HepG2 (cell line): ENCODE results near the gene SMIM44. TPM values are rescaled to one million over a fixed set of nuclear protein-coding genes. Genes with fewer than 3 reads are reported as not detected.
A peak's percentile ranks its signal among the peaks of the same experiment; 100 is the strongest.

Source experiments
- KDM2A ChIP-seq: sonication (generic); formaldehyde crosslinking; IDR thresholded peaks from 2 replicates; pipeline ENCODE4 v1.4.0; 2020; ENCODE audit warnings: low read depth, missing genetic modification reagents, borderline replicate concordance
- ZBTB42 ChIP-seq: sonication (generic); formaldehyde crosslinking; IDR thresholded peaks from 2 replicates; pipeline ENCODE4 v1.5.0; 2020; ENCODE audit warnings: mild to moderate bottlenecking, missing genetic modification reagents
- ZFP1 ChIP-seq: IDR thresholded peaks from 2 replicates; pipeline ENCODE4 v1.6.1; 2016
- ZFP36 ChIP-seq: fragments of 150-350 bp; IDR thresholded peaks from 2 replicates; pipeline ENCODE4 v1.6.1; 2018; ENCODE audit warnings: borderline replicate concordance, low read length, low read depth; ENCODE audit not compliant: partially characterized antibody
- ZFP90 ChIP-seq: sonication (generic); formaldehyde crosslinking; IDR thresholded peaks from 2 replicates; pipeline ENCODE4 v1.8.0; 2022; ENCODE audit warnings: missing genetic modification reagents, mild to moderate bottlenecking, inconsistent platforms, borderline replicate concordance
- ZNF274 ChIP-seq: sonication (generic); formaldehyde crosslinking; IDR thresholded peaks from 2 replicates; pipeline ENCODE4 v1.5.1; 2020; ENCODE audit warnings: mild to moderate bottlenecking, missing genetic modification reagents
- ZNF546 ChIP-seq: sonication (generic); formaldehyde crosslinking; conservative IDR thresholded peaks from 2 replicates; pipeline ENCODE4 v1.8.1; 2023; ENCODE audit warnings: mild to moderate bottlenecking, missing genetic modification reagents
- polyA plus RNA-seq, 8 experiments: library from polyadenylated mRNA; depleted of rRNA in 3 of 8; stranded (reverse) in 7 of 8; unstranded in 1 of 8; fragments of >200 nt; fragmentation: Illumina TruSeq in 4 of 8; extraction: Trizol in 4 of 8; gene quantifications; 2 replicates each; pipeline versions ENCODE4 v1.2.1 to v1.2.3, GENCODE V29; 2011 to 2016; ENCODE audit warnings: low read depth in 4 of 8, missing spikeins in 1 of 8, mixed read lengths in 1 of 8; ENCODE audit not compliant: insufficient read depth in 1 of 8
- total RNA-seq, 5 experiments: library from RNA; depleted of rRNA; stranded (reverse); fragments of >200 nt; fragmentation: Illumina TruSeq; extraction: Trizol; gene quantifications; 2 replicates each; pipeline ENCODE4 v1.2.3, GENCODE V29; 2016; ENCODE audit warnings: low read depth in 1 of 5
- TF ChIP-seq, protein P1 (sequence below): sonication (generic); formaldehyde crosslinking; IDR thresholded peaks from 2 replicates; pipeline ENCODE4 v1.4.0; 2020; ENCODE audit warnings: missing genetic modification reagents
- TF ChIP-seq, protein P2 (sequence below): IDR thresholded peaks from 2 replicates; pipeline ENCODE4 v1.6.1; 2016; ENCODE audit warnings: missing biosample characterization, missing genetic modification reagents, low read depth
- TF ChIP-seq, protein P3 (sequence below): sonication (generic); formaldehyde crosslinking; IDR thresholded peaks from 2 replicates; pipeline ENCODE4 v1.5.0; 2020; ENCODE audit warnings: missing genetic modification reagents
- TF ChIP-seq, protein P4 (sequence below): sonication (generic); formaldehyde crosslinking; IDR thresholded peaks from 2 replicates; pipeline ENCODE4 v1.8.1; 2023; ENCODE audit warnings: mild to moderate bottlenecking, missing genetic modification reagents
- TF ChIP-seq, protein P5 (sequence below): sonication (generic); formaldehyde crosslinking; IDR thresholded peaks from 2 replicates; pipeline ENCODE4 v1.5.1; 2020; ENCODE audit warnings: missing genetic modification reagents, mild to moderate bottlenecking, borderline replicate concordance

Gene SMIM44
- total and polyA plus RNA-seq, 2 of the 13 experiments (the other 11 are each of a cell fraction or from before 2014, with no cell fraction given) = not detected

DNA sequence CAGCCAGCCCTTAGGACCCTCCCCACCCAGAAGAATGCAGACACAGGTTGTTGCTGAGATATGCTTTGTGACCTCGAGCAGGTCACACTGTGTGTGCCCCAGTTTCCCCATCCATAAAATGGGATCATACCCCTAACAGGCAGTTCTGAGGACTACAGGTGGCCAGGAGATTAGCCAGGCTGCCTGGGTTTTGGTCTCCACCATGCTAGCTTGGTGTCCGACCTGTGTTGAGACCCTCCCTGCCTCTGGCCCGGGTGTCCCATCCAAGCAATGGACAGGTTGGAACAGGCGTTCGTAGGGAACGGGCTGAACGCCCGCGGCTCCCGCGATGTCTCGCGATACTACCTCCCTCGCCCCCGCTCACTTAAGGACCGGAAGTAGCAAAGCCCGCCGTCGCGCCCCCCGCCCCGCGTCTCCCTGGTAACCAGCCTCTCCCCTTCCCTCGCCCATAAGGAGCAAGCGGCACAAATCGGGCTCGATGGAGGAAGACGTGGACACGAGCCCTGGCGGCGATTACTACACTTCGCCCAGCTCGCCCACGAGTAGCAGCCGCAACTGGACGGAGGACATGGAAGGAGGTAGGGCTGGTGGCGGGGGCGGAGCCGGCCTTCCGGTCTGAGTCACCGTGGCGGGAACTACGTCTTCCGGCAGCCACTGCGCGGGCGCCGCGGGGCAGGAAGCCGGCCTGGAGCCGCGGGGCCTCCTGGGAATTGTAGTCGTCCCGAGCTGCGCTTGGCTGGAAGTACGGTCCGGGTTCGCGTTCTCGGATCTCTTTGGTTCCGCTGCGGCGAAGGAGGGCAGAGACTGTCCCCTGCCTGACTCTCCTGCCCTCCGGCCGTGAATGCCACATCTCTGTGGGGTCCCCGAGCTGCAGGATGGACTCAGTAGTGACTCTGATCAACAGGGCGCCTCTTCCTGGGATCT, 48.3 kb downstream of the SMIM44 start (continued):
- TF ChIP-seq, protein P1, sequence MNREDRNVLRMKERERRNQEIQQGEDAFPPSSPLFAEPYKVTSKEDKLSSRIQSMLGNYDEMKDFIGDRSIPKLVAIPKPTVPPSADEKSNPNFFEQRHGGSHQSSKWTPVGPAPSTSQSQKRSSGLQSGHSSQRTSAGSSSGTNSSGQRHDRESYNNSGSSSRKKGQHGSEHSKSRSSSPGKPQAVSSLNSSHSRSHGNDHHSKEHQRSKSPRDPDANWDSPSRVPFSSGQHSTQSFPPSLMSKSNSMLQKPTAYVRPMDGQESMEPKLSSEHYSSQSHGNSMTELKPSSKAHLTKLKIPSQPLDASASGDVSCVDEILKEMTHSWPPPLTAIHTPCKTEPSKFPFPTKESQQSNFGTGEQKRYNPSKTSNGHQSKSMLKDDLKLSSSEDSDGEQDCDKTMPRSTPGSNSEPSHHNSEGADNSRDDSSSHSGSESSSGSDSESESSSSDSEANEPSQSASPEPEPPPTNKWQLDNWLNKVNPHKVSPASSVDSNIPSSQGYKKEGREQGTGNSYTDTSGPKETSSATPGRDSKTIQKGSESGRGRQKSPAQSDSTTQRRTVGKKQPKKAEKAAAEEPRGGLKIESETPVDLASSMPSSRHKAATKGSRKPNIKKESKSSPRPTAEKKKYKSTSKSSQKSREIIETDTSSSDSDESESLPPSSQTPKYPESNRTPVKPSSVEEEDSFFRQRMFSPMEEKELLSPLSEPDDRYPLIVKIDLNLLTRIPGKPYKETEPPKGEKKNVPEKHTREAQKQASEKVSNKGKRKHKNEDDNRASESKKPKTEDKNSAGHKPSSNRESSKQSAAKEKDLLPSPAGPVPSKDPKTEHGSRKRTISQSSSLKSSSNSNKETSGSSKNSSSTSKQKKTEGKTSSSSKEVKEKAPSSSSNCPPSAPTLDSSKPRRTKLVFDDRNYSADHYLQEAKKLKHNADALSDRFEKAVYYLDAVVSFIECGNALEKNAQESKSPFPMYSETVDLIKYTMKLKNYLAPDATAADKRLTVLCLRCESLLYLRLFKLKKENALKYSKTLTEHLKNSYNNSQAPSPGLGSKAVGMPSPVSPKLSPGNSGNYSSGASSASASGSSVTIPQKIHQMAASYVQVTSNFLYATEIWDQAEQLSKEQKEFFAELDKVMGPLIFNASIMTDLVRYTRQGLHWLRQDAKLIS (CRISPR knock-in tag) = no peak
- TF ChIP-seq ZNF274 (CRISPR knock-in tag) (no peak), ZBTB42 (CRISPR knock-in tag) (no peak), ZFP90 (no peak), ZFP36 (no peak), ZNF546 (CRISPR knock-in tag) (0 out of 2 replicates have a peak, but pooled peaks have one; percentile 32), ZFP1 (CRISPR knock-in tag) (no peak), KDM2A (CRISPR knock-in tag) (peak; percentile 56; the same call in 1 of the 2 replicates)
- TF ChIP-seq, protein P2, sequence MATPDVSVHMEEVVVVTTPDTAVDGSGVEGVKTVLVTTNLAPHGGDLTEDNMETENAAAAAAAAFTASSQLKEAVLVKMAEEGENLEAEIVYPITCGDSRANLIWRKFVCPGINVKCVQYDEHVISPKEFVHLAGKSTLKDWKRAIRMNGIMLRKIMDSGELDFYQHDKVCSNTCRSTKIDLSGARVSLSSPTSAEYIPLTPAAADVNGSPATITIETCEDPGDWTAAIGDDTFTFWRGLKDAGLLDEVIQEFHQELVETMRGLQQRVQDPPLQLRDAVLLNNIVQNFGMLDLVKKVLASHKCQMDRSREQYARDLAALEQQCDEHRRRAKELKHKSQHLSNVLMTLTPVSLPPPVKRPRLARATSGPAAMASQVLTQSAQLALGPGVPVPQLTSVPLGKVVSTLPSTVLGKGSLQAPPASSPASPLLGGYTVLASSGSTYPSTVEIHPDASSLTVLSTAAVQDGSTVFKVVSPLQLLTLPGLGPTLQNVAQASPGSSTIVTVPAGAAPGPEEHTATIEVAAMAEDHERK (CRISPR knock-in tag) = no peak
- TF ChIP-seq, protein P3, sequence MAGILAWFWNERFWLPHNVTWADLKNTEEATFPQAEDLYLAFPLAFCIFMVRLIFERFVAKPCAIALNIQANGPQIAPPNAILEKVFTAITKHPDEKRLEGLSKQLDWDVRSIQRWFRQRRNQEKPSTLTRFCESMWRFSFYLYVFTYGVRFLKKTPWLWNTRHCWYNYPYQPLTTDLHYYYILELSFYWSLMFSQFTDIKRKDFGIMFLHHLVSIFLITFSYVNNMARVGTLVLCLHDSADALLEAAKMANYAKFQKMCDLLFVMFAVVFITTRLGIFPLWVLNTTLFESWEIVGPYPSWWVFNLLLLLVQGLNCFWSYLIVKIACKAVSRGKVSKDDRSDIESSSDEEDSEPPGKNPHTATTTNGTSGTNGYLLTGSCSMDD (CRISPR knock-in tag) = no peak
- TF ChIP-seq, protein P4, sequence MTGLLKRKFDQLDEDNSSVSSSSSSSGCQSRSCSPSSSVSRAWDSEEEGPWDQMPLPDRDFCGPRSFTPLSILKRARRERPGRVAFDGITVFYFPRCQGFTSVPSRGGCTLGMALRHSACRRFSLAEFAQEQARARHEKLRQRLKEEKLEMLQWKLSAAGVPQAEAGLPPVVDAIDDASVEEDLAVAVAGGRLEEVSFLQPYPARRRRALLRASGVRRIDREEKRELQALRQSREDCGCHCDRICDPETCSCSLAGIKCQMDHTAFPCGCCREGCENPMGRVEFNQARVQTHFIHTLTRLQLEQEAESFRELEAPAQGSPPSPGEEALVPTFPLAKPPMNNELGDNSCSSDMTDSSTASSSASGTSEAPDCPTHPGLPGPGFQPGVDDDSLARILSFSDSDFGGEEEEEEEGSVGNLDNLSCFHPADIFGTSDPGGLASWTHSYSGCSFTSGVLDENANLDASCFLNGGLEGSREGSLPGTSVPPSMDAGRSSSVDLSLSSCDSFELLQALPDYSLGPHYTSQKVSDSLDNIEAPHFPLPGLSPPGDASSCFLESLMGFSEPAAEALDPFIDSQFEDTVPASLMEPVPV = no peak
- TF ChIP-seq, protein P5, sequence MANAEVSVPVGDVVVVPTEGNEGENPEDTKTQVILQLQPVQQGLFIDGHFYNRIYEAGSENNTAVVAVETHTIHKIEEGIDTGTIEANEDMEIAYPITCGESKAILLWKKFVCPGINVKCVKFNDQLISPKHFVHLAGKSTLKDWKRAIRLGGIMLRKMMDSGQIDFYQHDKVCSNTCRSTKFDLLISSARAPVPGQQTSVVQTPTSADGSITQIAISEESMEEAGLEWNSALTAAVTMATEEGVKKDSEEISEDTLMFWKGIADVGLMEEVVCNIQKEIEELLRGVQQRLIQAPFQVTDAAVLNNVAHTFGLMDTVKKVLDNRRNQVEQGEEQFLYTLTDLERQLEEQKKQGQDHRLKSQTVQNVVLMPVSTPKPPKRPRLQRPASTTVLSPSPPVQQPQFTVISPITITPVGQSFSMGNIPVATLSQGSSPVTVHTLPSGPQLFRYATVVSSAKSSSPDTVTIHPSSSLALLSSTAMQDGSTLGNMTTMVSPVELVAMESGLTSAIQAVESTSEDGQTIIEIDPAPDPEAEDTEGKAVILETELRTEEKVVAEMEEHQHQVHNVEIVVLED (CRISPR knock-in tag) = peak; percentile 71; the same call in 1 of the 2 replicates
